Activated CD4-positive, alpha-beta T cell treated with anti-CD3 and anti-CD28 coated beads, Interleukin-2, Interleukin-4, amounts not matched to agents 100 ng/mL and 50 ng/mL, durations not matched to agents 16 hours and 8 hours (primary cell): Measurements from ENCODE around the gene TNRC18.
"Not testable (repeated sequence)": the region's sequence is repeated elsewhere in the genome, so short reads cannot be mapped to it uniquely, and the experiment has no call there.

Experiments
- DNase-seq: peaks from one replicate; pipeline ENCODE4 v3.0.0-alpha.2; 2020; ENCODE audit warnings: low spot score

The TNRC18 gene

GRCh38 chr7:5315761-5316160 is 107.9 kb downstream of the TNRC18 start:
- DNase-seq = no peak

GRCh38 chr7:5314864-5315263 is 108.8 kb downstream of the TNRC18 start:
- no peak for DNase-seq

GRCh38 chr7:5313076-5313885 is 110.4 kb downstream of the TNRC18 start:
- DNase-seq = not testable (repeated sequence)

- not testable (repeated sequence) for DNase-seq
Observed at GRCh38 chr7:5312276-5313070, 111.2 kb downstream of the TNRC18 start.

GRCh38 chr7:5310822-5311405 is 112.7 kb downstream of the TNRC18 start:
- no peak for DNase-seq

- no peak for DNase-seq
Observed at GRCh38 chr7:5309146-5309545, 114.5 kb downstream of the TNRC18 start.

GRCh38 chr7:5307221-5308142 is 116.2 kb downstream of the TNRC18 start:
- not testable (repeated sequence) for DNase-seq

GRCh38 chr7:5305050-5305449 is 118.6 kb downstream of the TNRC18 start:
- DNase-seq = not testable (repeated sequence)

- DNase-seq = no peak
Observed at GRCh38 chr7:5303591-5304505, 119.8 kb downstream of the TNRC18 start.

- DNase-seq = no peak
Observed at GRCh38 chr7:5303061-5303460, 120.6 kb downstream of the TNRC18 start.

GRCh38 chr7:5302577-5302976 is 121.1 kb downstream of the TNRC18 start:
- DNase-seq = no peak

- no peak for DNase-seq
Observed at GRCh38 chr7:5300366-5300765, 123.3 kb downstream of the TNRC18 start.

GRCh38 chr7:5296611-5297226 is 126.9 kb downstream of the TNRC18 start:
- peak; percentile 47 for DNase-seq

- no peak for DNase-seq
Observed at GRCh38 chr7:5296015-5296610, 127.5 kb downstream of the TNRC18 start.

GRCh38 chr7:5295039-5296014 is 128.3 kb downstream of the TNRC18 start:
- no peak for DNase-seq

- no peak for DNase-seq
Observed at GRCh38 chr7:5294169-5294987, 129.3 kb downstream of the TNRC18 start.

- not testable (repeated sequence) for DNase-seq
Observed at GRCh38 chr7:5291711-5292335, 131.8 kb downstream of the TNRC18 start.
